ENCODE measurements around the gene CACNB1.

- TF ChIP-seq CTCF (IDR thresholded peaks at IDR 0.05) (no peak), POLR2A (IDR thresholded peaks at IDR 0.05) (no peak)
These were observed 13.7 kb downstream of the CACNB1 start for GRCh38 chr17:39183720-39184119.
